GM12878 (cell line): Measurements from ENCODE around the gene SMC3. TPM values are rescaled to one million over a fixed set of nuclear protein-coding genes. Genes with fewer than 3 reads are reported as not detected.

Experiments used
- ATAC-seq: fragments of 200-7000 bp; cut with Tn5 transposase; 3 replicates; pipeline ENCODE4 v1.9.1; 2020; ENCODE audit warnings: mild to moderate bottlenecking, moderate library complexity
- BruUV-seq: library from RNA; stranded (reverse); fragments of 400-500 nt; replicated peaks from 2 replicates; lab custom pipeline; 2021; lab: Mats Ljungman, UMichigan
- CTCF ChIA-PET: fragments of 300-600 bp; sonication (Branson Sonifier 250); formaldehyde crosslinking; extraction: SDS; loops from one replicate; lab custom pipeline; 2021; ENCODE audit warnings: inconsistent platforms; lab: Yijun Ruan, JAX
- POLR2A ChIA-PET: fragments of 350-600 bp; formaldehyde crosslinking; extraction: SDS; loops from one replicate; lab custom pipeline; 2021; ENCODE audit warnings: inconsistent platforms; lab: Charles Lee
- RAD21 ChIA-PET: fragments of 300-600 bp; sonication (Branson Sonifier 250); formaldehyde crosslinking; loops from one replicate; lab custom pipeline; 2023; ENCODE audit warnings: antibody characterized with exemption; ENCODE audit not compliant: unreplicated experiment; lab: Charles Lee
- SMC1A ChIA-PET: fragments of 300-600 bp; sonication (Branson Sonifier 250); formaldehyde crosslinking; loops from one replicate; lab custom pipeline; 2023; ENCODE audit not compliant: unreplicated experiment, uncharacterized antibody; lab: Charles Lee
- DNase-seq: peaks from one replicate; pipeline ENCODE4 v3.0.0-alpha.2; 2011; ENCODE audit warnings: low read depth, low spot score
- FAIRE-seq: peaks from 3 replicates; lab custom pipeline; 2011; peaks lifted over from hg19 to GRCh38; lab: Jason Lieb, UNC
- H2AFZ ChIP-seq: 2 replicates; pipeline ENCODE4 v1.6.0; 2011; ENCODE audit warnings: low read depth, low read length, control low read depth; ENCODE audit not compliant: control insufficient read depth
- H3K27ac ChIP-seq: 2 replicates; pipeline ENCODE4 v1.5.1; 2011; ENCODE audit warnings: control low read depth; ENCODE audit not compliant: control insufficient read depth, insufficient read depth
- H3K27me3 ChIP-seq, 2 experiments: replicated peaks in 1 of 2; 2 replicates each; pipeline versions ENCODE4 v1.6.0 to v1.6.1; 2011; ENCODE audit warnings: low read length in 1 of 2; ENCODE audit not compliant: control insufficient read depth in 2 of 2, insufficient read depth in 2 of 2
- H3K36me3 ChIP-seq, 2 experiments: 2 replicates each; pipeline ENCODE4 v1.5.1; 2011; ENCODE audit warnings: low read length in 1 of 2; ENCODE audit not compliant: control insufficient read depth in 2 of 2, insufficient read depth in 2 of 2
- H3K4me1 ChIP-seq: 2 replicates; pipeline ENCODE4 v1.6.1; 2011; ENCODE audit warnings: mild to moderate bottlenecking, low read length, moderate library complexity, mixed read lengths; ENCODE audit not compliant: control insufficient read depth, insufficient read depth
- H3K4me2 ChIP-seq: 2 replicates; pipeline ENCODE4 v1.6.0; 2011; ENCODE audit warnings: control low read depth; ENCODE audit not compliant: control insufficient read depth, insufficient read depth
- H3K4me3 ChIP-seq: fragments of 200-600 bp; sonication (generic); 2 replicates; pipeline ENCODE4 v1.5.1; 2016
- H3K79me2 ChIP-seq: 2 replicates; pipeline ENCODE4 v1.6.0; 2011; ENCODE audit warnings: low read length; ENCODE audit not compliant: control insufficient read depth, insufficient read depth
- H3K9ac ChIP-seq: 2 replicates; pipeline ENCODE4 v1.8.0; 2011; ENCODE audit warnings: low read length, control low read depth, mixed read lengths; ENCODE audit not compliant: control insufficient read depth, insufficient read depth
- H3K9me3 ChIP-seq: replicated peaks from 3 replicates; pipeline ENCODE4 v1.5.1; 2011; ENCODE audit warnings: mild to moderate bottlenecking, low read length; ENCODE audit not compliant: control insufficient read depth, insufficient read depth
- H4K20me1 ChIP-seq: 2 replicates; pipeline ENCODE4 v1.6.0; 2011; ENCODE audit not compliant: control insufficient read depth, insufficient read depth
- GATAD2B ChIP-seq: fragments of 450-650 bp; conservative IDR thresholded peaks from 2 replicates; pipeline ENCODE4 v1.6.1; 2017; ENCODE audit warnings: low read depth, mild to moderate bottlenecking, moderate library complexity
- IKZF1 ChIP-seq: fragments of 450-650 bp; conservative IDR thresholded peaks from 2 replicates; pipeline ENCODE4 v1.6.1; 2017; ENCODE audit warnings: antibody characterized with exemption, mild to moderate bottlenecking
- IKZF2 ChIP-seq, 2 experiments: fragments of 450-650 bp; IDR thresholded peaks; 2 replicates each; pipeline ENCODE4 v1.6.1; 2017; ENCODE audit warnings: mild to moderate bottlenecking in 2 of 2, moderate library complexity in 2 of 2
- SIN3A ChIP-seq: IDR thresholded peaks from 2 replicates; pipeline ENCODE4 v1.6.1; 2012; ENCODE audit warnings: low read depth, low read length, improper control_type of control experiment
- YY1 ChIP-seq: IDR thresholded peaks from 2 replicates; pipeline ENCODE4 v1.6.1; 2011; ENCODE audit warnings: low read depth, mild to moderate bottlenecking, low read length
- ZNF622 ChIP-seq: fragments of 450-650 bp; IDR thresholded peaks from 2 replicates; pipeline ENCODE4 v1.6.1; 2017; ENCODE audit warnings: mild to moderate bottlenecking, inconsistent platforms
- WGBS: methylation state at CpG from one replicate; pipeline ENCODE4 v1.1.6; 2016; ENCODE audit warnings: low lambda C conversion rate; ENCODE audit not compliant: insufficient replicate concordance, insufficient coverage; ENCODE audit errors: missing lambda C conversion rate; 5-methylcytosine and 5-hydroxymethylcytosine counted together
- in situ Hi-C: fragments of 300-500 bp; cut with MboI; formaldehyde crosslinking; loops from 9 replicates; pipeline ENCODE4 v1.14.3; 2018; ENCODE audit warnings: mixed read lengths
- intact Hi-C: fragments of 100-400 bp; cut with micrococcal nuclease; formaldehyde crosslinking; loops from one replicate; pipeline ENCODE4 v1.14.2; 2022; ENCODE audit not compliant: unreplicated experiment
- polyA plus RNA-seq, 11 experiments: library from polyadenylated mRNA; depleted of rRNA in 4 of 11; unstranded in 6 of 11; stranded (reverse) in 5 of 11; fragments of >200 nt; fragmentation: Nextera tagmentation in 4 of 11; fragmentation: Illumina TruSeq in 1 of 11; extraction: Ambion mirVana in 4 of 11; extraction: Trizol in 1 of 11; gene quantifications; 1 replicate in 1 of 11; 2 replicates in 10 of 11; pipeline versions ENCODE4 v1.2.1 to v1.2.3, GENCODE V29; 2011 to 2016; ENCODE audit warnings: inconsistent platforms in 2 of 11, missing spikeins in 2 of 11, low read depth in 1 of 11
- total RNA-seq, 4 experiments: library from RNA; depleted of rRNA in 3 of 4; stranded (reverse); fragments of >200 nt in 3 of 4; fragmentation: Illumina TruSeq in 1 of 4; extraction: Trizol in 1 of 4; gene quantifications; 2 replicates each; pipeline versions ENCODE4 v1.2.1 to v1.2.3, GENCODE V29; 2013 to 2021

The SMC3 gene
- total and polyA plus RNA-seq, 10 of the 15 experiments (the other 5 are each of a cell fraction or from before 2014, with no cell fraction given), result 30.4 to 123 (median 48.3) TPM

- TF ChIP-seq GATAD2B (no peak), YY1 (no peak), SIN3A (no peak)
Measured at GRCh38 chr10:110617425-110618229, 50.1 kb downstream of the SMC3 start (continued).

DNA sequence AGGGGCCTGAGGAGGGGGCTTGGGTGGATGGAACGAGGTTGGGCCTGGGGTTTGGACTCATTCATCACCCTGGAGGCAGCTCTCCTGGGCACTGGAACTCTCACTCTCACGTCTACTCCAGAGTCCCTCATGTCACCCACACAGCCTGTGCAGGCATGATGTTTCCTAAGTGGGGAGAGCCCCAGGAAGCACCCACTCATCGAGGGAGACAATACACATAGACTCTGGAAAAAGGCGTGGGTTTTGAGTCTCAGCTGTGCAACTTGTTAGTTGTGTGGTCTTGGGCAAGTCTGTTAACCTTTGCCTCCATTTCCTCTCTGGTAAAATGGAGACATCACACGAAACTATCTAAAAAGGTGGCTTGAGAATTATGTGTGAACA, 50.7 kb downstream of the SMC3 start:
- RAD21 ChIA-PET, result interaction anchor here (0.8 kb wide), 1 partner anchor 54 kb away, joined by 4 read pairs; no protein-coding TSS in a partner anchor

More for the DNA sequence above, 50.7 kb downstream of the SMC3 start:
- Histone ChIP-seq H3K4me2 (no peak overlapping the region), H3K4me1 (peaks cover 21% of the 10 kb centered on the region), H3K27ac (no peak overlapping the region), H2AFZ (no peak overlapping the region), H3K79me2 (no peaks in the 10 kb centered on the region), H3K9me3 (no peaks in the 10 kb centered on the region; the same call in 2 of the 3 replicates), H3K36me3 (no peaks in the 10 kb centered on the region), H3K4me3 (no peak overlapping the region), H4K20me1 (no peaks in the 10 kb centered on the region), H3K9ac (no peak overlapping the region), H3K27me3 (no peaks in the 10 kb centered on the region)
- intact Hi-C loops (loop anchor here (10.0 kb wide), 1 partner anchor 397 kb away; no protein-coding TSS in a partner anchor), in situ Hi-C loops (loop anchor here (25.0 kb wide), 1 partner anchor 1519 kb away; no protein-coding TSS in a partner anchor)
- no peak for TF ChIP-seq ZNF622
- peak in 1 of 2 experiments; percentile 22; a peak in 2 of 4 replicates for TF ChIP-seq IKZF2 (IDR thresholded peaks at IDR 0.05)
- peak; percentile 69 for TF ChIP-seq IKZF1
- 13% methylated on average over 4 of the region's 5 CpGs for WGBS
- POLR2A ChIA-PET, result interaction anchor here (0.6 to 1.1 kb wide), 2 partner anchors 90 to 227 kb away, joined by 3 to 6 read pairs; no protein-coding TSS in a partner anchor
- ATAC-seq, result no peak
- CTCF ChIA-PET, result interaction anchor here (1.3 to 2.0 kb wide), 5 partner anchors 8 to 65 kb away, joined by 3 to 7 read pairs (median 4); no protein-coding TSS in a partner anchor
- no peak for FAIRE-seq
- no peak for DNase-seq
- SMC1A ChIA-PET, result interaction anchor here (0.9 to 2.4 kb wide), 8 partner anchors 8 to 296 kb away, joined by 3 to 11 read pairs (median 3); no protein-coding TSS in a partner anchor
- no TSS peak for BruUV-seq
